Natural killer cell treated with Interleukin-12 subunit alpha and Interleukin-12 subunit beta and Interleukin-15 and Interleukin-18, amount 100 ng/mL, for 72 hours (primary cell): ENCODE data around the gene RCSD1. TPM values are rescaled to one million over a fixed set of nuclear protein-coding genes. Genes with fewer than 3 reads are reported as not detected.

ENCODE experiments used
- ATAC-seq, 2 donors: fragments of 150-1000 bp; cut with Tn5 transposase in 1 of 2; sonication (Bioruptor Pico), chemical (Tn5 transposase) in 1 of 2; 2 replicates each; pipeline ENCODE4 v1.10.0; 2021
- DNase-seq: peaks from one replicate; pipeline ENCODE4 v3.0.0; 2022; ENCODE audit warnings: low spot score
- H3K27ac Mint-ChIP-seq, 2 donors: 1 replicate in 1 of 2; 2 replicates in 1 of 2; pipeline ENCODE4 v1.8.0; 2022; ENCODE audit warnings: mixed read lengths in 2 of 2, mild to moderate bottlenecking in 1 of 2, moderate library complexity in 1 of 2
- H3K27me3 Mint-ChIP-seq, 2 donors: 1 replicate in 1 of 2; 2 replicates in 1 of 2; pipeline ENCODE4 v1.8.0; 2022; ENCODE audit warnings: mixed read lengths in 2 of 2
- H3K36me3 Mint-ChIP-seq: one replicate; pipeline ENCODE4 v1.8.0; 2022; ENCODE audit warnings: mixed read lengths
- H3K4me1 Mint-ChIP-seq, 2 donors: 1 replicate in 1 of 2; 2 replicates in 1 of 2; pipeline ENCODE4 v1.8.0; 2022; ENCODE audit warnings: low read depth in 2 of 2, mixed read lengths in 2 of 2, mild to moderate bottlenecking in 1 of 2
- H3K4me3 Mint-ChIP-seq: one replicate; pipeline ENCODE4 v1.8.0; 2022; ENCODE audit warnings: mixed read lengths
- H3K9me3 Mint-ChIP-seq: 2 replicates; pipeline ENCODE4 v1.8.0; 2022; ENCODE audit warnings: mixed read lengths
- total RNA-seq, 2 donors: library from RNA; stranded (reverse); gene quantifications; one replicate each; pipeline ENCODE4 v1.2.3, GENCODE V29; 2022

The RCSD1 gene
- total RNA-seq, 2 donors from 2014 or later, result 30.3 to 30.9 TPM

DNA sequence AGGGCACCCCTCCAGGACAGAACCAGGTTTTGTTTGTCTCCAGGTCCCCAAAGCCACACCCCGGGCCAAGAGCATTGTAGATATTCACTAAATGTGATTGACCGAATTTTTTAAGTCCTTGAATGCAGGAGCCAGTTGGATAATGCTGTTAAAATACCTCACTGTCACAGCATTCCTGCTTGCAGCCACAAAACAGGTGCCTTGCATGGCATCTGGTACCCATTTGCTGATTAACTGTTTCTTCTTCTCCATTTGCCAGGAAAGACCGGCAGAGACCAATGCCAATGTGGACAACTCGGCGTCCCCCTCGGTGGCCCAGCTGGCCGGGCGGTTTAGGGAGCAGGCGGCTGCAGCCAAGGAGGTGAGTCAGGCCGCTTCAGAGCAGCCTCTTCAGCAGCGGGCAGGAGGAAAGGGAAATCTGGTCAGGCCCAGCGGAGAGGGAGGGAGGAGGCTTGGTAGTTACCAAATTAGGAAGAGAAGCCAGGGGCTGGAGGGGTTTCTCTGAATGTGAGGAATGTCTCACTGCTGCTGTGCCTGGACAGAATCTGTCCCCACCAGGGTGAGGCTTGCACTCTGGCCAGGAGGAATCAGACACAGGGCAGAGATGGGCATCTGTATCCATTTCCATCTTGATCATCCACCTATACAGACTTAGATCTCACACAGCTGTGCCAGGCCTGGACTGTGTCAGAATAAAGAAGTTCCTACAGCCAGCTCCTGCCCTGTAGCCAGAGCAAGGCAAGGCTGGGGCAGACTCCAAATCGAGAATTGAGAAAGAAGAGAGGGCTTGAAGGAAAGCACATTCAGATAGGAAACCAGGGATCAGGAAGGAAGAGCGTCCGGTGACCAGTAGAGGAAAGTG, 53.8 kb downstream of the RCSD1 start:
- H3K4me3 Mint-ChIP-seq, result no peak overlapping the region
- peaks cover 5% of the 10 kb centered on the region for H3K36me3 Mint-ChIP-seq
- H3K27ac Mint-ChIP-seq, result peak overlapping the region in 1 of 2 donors; percentile 17
- H3K4me1 Mint-ChIP-seq, result peaks cover 21 to 24% of the 10 kb centered on the region in 2 donors
- H3K27me3 Mint-ChIP-seq, result no peaks in the 10 kb centered on the region
- ATAC-seq (no peak), DNase-seq (no peak)
- H3K9me3 Mint-ChIP-seq, result no peaks in the 10 kb centered on the region

DNA sequence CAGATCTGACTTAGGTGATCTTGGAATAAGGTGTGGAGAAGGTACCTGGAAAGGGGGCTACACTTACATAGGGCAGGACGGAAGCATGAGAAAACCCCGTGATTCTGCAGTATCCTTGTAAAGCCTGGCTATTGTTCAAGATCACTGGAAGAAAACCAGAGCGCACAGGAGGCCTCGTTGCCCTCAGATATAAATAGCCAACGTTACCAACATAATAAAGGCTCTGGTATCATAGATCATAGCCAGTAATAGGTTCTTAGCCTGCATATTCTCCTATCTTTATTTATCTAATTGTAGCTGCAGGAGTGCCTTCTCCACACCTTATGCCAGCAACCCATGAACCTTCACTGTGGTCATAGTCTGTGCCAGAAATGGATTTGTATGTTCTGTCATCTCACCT, 55.8 kb downstream of the RCSD1 start:
- no peak overlapping the region for H3K4me3 Mint-ChIP-seq
- no peak for DNase-seq
- no peaks in the 10 kb centered on the region for H3K9me3 Mint-ChIP-seq
- peaks cover 5% of the 10 kb centered on the region for H3K36me3 Mint-ChIP-seq
- H3K27me3 Mint-ChIP-seq, result no peaks in the 10 kb centered on the region
- H3K27ac Mint-ChIP-seq, result peak overlapping the region; percentile 49 to 89
- peaks cover 21 to 26% of the 10 kb centered on the region in 2 donors for H3K4me1 Mint-ChIP-seq
- no peak for ATAC-seq

GRCh38 chr1:167687919-167688519, 58.0 kb downstream of the RCSD1 start:
- DNase-seq (peak; percentile 82), ATAC-seq (peak; percentile 66 to 73)
- no peak overlapping the region for H3K4me3 Mint-ChIP-seq
- peaks cover 5% of the 10 kb centered on the region for H3K36me3 Mint-ChIP-seq
- H3K9me3 Mint-ChIP-seq, result no peaks in the 10 kb centered on the region
- no peaks in the 10 kb centered on the region for H3K27me3 Mint-ChIP-seq
- peak overlapping the region in 1 of 2 donors; percentile 73 for H3K27ac Mint-ChIP-seq
- peaks cover 9 to 11% of the 10 kb centered on the region in 2 donors for H3K4me1 Mint-ChIP-seq

GRCh38 chr1:167689567-167689920, 59.5 kb downstream of the RCSD1 start:
- DNase-seq, result no peak
- Mint-ChIP-seq H3K9me3 (no peaks in the 10 kb centered on the region), H3K4me3 (no peak overlapping the region), H3K36me3 (no peaks in the 10 kb centered on the region), H3K4me1 (peaks cover 6 to 7% of the 10 kb centered on the region in 2 donors), H3K27me3 (no peaks in the 10 kb centered on the region), H3K27ac (peak overlapping the region in 1 of 2 donors; percentile 68)
- ATAC-seq, result no peak

- Mint-ChIP-seq H3K9me3 (no peaks in the 10 kb centered on the region), H3K27ac (peak overlapping the region in 1 of 2 donors; percentile 68), H3K27me3 (no peaks in the 10 kb centered on the region), H3K4me1 (peaks cover 6 to 9% of the 10 kb centered on the region in 2 donors), H3K4me3 (no peak overlapping the region), H3K36me3 (no peaks in the 10 kb centered on the region)
- no peak for DNase-seq
- ATAC-seq, result no peak
These were observed 60.0 kb downstream of the RCSD1 start for GRCh38 chr1:167690053-167690452.

DNA sequence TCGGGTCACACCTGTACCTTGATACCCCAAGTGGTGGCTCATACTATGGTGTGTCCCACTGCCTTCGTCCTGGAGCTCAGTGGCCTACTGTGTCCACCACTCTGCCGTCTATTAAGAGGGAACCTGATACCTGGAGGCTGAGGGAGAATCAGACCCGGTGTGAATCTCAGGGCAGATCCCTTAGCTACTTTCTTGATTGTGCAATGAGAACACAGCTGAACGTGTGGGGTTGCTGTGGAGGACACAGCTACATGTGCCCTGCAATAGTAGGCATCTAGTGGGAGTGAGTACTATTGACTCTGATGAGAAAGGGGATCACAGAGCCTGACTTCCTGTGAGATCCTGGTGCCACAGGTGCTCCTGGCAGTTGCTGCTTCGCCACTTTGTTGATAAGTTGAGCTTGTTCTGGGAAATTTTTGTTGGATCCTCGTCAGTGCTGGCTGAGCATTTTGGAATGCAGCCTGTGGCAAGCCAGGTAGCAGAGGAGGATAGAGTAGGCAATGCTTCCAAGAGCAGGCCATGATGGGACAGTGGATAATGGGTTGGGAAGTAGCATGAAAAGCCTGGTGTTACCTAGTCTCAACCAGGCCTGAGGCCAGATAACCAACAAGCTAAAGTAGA, 63.5 kb downstream of the RCSD1 start:
- ATAC-seq, result no peak
- no peaks in the 10 kb centered on the region for H3K9me3 Mint-ChIP-seq
- no peak overlapping the region for H3K4me3 Mint-ChIP-seq
- H3K4me1 Mint-ChIP-seq, result peaks cover 6 to 11% of the 10 kb centered on the region in 2 donors
- H3K27ac Mint-ChIP-seq, result peak overlapping the region in 1 of 2 donors; percentile 68
- no peaks in the 10 kb centered on the region for H3K27me3 Mint-ChIP-seq
- DNase-seq, result no peak
- H3K36me3 Mint-ChIP-seq, result no peaks in the 10 kb centered on the region

DNA sequence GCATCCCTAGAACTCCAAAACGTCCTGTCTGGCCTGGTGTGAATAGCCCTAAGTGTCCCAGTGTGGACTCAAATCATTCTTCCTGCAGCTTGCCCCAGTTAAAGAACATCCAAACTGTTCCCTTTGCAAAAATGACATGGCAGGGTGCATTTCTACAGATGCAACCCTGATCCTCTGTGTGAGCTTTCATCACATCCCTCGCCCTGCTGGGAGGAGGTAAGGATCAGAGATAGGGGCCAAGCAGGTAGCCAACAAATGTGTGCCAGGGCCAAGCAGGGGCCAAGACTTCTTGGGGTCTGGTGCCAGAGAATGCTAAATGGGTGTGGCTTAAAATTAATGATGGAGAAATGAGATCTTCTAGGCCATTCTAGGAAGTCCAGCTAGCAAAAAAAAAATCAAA, 64.7 kb downstream of the RCSD1 start:
- no peaks in the 10 kb centered on the region for H3K9me3 Mint-ChIP-seq
- H3K36me3 Mint-ChIP-seq, result peaks cover 7% of the 10 kb centered on the region

GRCh38 chr1:167695147-167695546, 65.1 kb downstream of the RCSD1 start:
- Mint-ChIP-seq H3K27me3 (no peaks in the 10 kb centered on the region), H3K4me1 (peaks cover 6 to 15% of the 10 kb centered on the region in 2 donors), H3K9me3 (no peaks in the 10 kb centered on the region), H3K4me3 (no peak overlapping the region), H3K27ac (peak overlapping the region; percentile 16 to 83), H3K36me3 (peaks cover 11% of the 10 kb centered on the region)
- no peak for ATAC-seq
- no peak for DNase-seq

More for the DNA sequence above, 64.7 kb downstream of the RCSD1 start:
- ATAC-seq (no peak), DNase-seq (no peak)
- no peaks in the 10 kb centered on the region for H3K27me3 Mint-ChIP-seq
- peak overlapping the region; percentile 16 to 83 for H3K27ac Mint-ChIP-seq
- H3K4me3 Mint-ChIP-seq, result no peak overlapping the region
- peaks cover 6 to 12% of the 10 kb centered on the region in 2 donors for H3K4me1 Mint-ChIP-seq

- Mint-ChIP-seq H3K27ac (no peak overlapping the region), H3K36me3 (peaks cover 11% of the 10 kb centered on the region), H3K27me3 (no peaks in the 10 kb centered on the region), H3K9me3 (no peaks in the 10 kb centered on the region), H3K4me1 (peaks cover 6 to 15% of the 10 kb centered on the region in 2 donors), H3K4me3 (no peak overlapping the region)
- ATAC-seq (no peak), DNase-seq (no peak)
These were observed 65.9 kb downstream of the RCSD1 start for GRCh38 chr1:167695756-167696561.

GRCh38 chr1:167697667-167698141, 67.7 kb downstream of the RCSD1 start:
- H3K36me3 Mint-ChIP-seq, result peaks cover 11% of the 10 kb centered on the region
- no peaks in the 10 kb centered on the region for H3K9me3 Mint-ChIP-seq
- no peak for ATAC-seq
- H3K27me3 Mint-ChIP-seq, result no peaks in the 10 kb centered on the region
- no peak overlapping the region for H3K4me3 Mint-ChIP-seq
- H3K27ac Mint-ChIP-seq, result peak overlapping the region in 1 of 2 donors; percentile 27
- DNase-seq, result no peak
- H3K4me1 Mint-ChIP-seq, result peaks cover 6 to 15% of the 10 kb centered on the region in 2 donors

GRCh38 chr1:167698313-167698712, 68.3 kb downstream of the RCSD1 start:
- ATAC-seq (no peak), DNase-seq (no peak)
- H3K4me3 Mint-ChIP-seq, result no peak overlapping the region
- no peak overlapping the region for H3K27ac Mint-ChIP-seq
- no peaks in the 10 kb centered on the region for H3K9me3 Mint-ChIP-seq
- no peaks in the 10 kb centered on the region for H3K27me3 Mint-ChIP-seq
- peaks cover 11% of the 10 kb centered on the region for H3K36me3 Mint-ChIP-seq
- peaks cover 8 to 19% of the 10 kb centered on the region in 2 donors for H3K4me1 Mint-ChIP-seq

DNA sequence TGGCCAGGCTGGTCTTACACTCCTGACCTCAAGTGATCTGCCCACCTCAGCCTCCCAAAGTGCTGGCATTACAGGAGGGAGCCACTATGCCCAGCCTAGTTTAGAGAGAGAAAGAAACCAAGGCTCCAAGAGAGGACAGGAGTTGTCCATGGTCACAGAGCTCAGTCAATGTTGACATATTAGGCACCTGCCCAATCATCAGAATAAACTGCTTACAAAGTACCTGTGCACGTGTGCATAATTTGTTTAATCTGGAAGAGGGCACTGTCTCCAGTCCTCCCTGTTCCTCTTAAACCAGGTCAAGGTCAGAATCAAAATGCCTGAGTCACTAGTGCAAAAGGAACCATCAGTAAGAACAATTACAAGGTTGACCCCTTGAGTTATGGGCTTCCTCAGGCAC, 71.5 kb downstream of the RCSD1 start:
- Mint-ChIP-seq H3K4me3 (no peak overlapping the region), H3K36me3 (peaks cover 11% of the 10 kb centered on the region), H3K27ac (no peak overlapping the region), H3K4me1 (peaks cover 14 to 18% of the 10 kb centered on the region in 2 donors), H3K9me3 (no peaks in the 10 kb centered on the region), H3K27me3 (no peaks in the 10 kb centered on the region)
- no peak for DNase-seq
- no peak for ATAC-seq

GRCh38 chr1:167703557-167703956, 73.5 kb downstream of the RCSD1 start:
- DNase-seq, result no peak
- peak overlapping the region; percentile 2 to 60 for H3K27ac Mint-ChIP-seq
- H3K4me3 Mint-ChIP-seq, result no peak overlapping the region
- no peaks in the 10 kb centered on the region for H3K9me3 Mint-ChIP-seq
- peaks cover 11% of the 10 kb centered on the region for H3K36me3 Mint-ChIP-seq
- ATAC-seq, result no peak
- H3K27me3 Mint-ChIP-seq, result no peaks in the 10 kb centered on the region
- H3K4me1 Mint-ChIP-seq, result peaks cover 10 to 16% of the 10 kb centered on the region in 2 donors
